ENCODE measurements around the gene PDXK.

GRCh38 chr21:43716376-43717165 is 2.4 kb upstream of the PDXK start:
- TF ChIP-seq CTCF (IDR thresholded peaks at IDR 0.05) (no peak), POLR2A (IDR thresholded peaks at IDR 0.05) (no peak)
